Skeletal muscle cell (primary cell): ENCODE results near the gene RNF126.
"Not testable (repeated sequence)": the region's sequence is repeated elsewhere in the genome, so short reads cannot be mapped to it uniquely, and the experiment has no call there.

Experiments
- DNase-seq: peaks from one replicate; pipeline ENCODE4 v3.0.0-alpha.2; 2010; ENCODE audit warnings: low read depth
- H3K4me3 ChIP-seq: 2 replicates; pipeline ENCODE4 v1.5.1; 2011; ENCODE audit warnings: low read depth, mild to moderate bottlenecking, control low read depth, low read length, moderate library complexity

RNF126 gene

DNA sequence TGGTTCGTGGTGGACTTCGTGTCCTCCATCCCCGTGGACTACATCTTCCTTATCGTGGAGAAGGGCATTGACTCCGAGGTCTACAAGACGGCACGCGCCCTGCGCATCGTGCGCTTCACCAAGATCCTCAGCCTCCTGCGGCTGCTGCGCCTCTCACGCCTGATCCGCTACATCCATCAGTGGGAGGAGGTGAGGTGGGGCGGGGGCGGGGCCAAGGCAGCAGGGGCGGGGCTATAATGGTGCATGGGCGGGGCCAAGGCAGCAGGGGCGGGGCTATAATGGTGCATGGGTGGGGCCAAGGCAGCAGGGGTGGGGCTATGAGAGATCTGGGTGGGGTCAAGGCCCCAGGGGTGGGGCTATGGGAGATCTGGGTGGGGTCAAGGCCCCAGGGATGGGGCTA, 59.2 kb downstream of the RNF126 start:
- H3K4me3 ChIP-seq, DNase-seq: not testable (repeated sequence)

DNA sequence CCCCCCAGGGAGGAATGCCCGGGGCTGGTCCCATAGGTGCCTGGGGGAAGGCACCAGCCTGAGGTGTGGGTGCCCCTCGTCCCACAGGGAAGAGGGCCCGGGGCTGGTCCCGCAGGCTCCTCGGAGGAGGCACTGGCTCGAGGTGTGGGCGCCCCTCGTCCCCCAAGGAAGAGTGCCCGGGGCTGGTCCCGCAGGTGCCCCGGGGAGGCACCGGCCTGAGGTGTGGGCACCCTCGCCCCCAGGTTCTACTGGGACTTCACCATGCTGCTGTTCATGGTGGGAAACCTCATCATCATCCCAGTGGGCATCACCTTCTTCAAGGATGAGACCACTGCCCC, 59.7 kb downstream of the RNF126 start:
- not testable (repeated sequence) for H3K4me3 ChIP-seq, DNase-seq

DNA sequence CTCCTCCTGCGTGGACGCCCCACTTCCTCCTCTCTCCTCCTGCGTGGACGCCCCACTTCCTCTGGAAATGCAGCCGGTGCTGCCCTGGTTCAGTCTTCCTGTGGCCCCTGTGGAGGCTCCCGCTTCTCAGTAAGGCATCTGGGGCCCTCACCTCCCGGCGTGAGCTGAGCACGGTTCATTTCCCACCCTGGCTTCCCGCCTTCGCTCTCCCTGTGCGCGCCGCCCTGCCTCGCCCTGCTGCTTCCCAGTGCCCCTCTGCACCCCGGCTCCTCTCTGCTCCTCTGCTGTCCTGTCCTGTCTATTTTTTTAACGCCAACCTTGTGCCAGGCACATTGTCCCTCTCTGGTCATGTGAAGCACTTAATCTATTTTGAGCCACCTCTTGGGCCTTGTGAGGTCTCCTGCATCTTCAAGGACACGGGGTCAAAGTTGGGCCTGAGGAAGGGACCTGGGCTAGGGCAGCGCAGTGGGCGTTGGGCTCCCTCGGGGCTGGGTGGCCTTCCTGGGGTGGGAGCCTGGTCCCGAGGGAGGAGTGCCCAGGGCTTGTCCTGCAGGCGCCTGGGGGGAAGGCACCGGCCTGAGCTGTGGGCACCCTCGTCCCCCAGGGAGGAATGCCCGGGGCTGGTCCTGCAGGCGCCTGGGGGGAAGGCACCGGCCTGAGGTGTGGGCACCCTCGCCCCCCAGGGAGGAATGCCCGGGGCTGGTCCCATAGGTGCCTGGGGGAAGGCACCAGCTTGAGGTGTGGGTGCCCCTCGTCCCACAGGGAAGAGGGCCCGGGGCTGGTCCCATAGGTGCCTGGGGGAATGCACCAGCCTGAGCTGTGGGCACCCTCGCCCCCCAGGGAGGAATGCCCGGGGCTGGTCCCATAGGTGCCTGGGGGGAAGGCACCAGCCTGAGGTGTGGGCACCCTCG, 60.4 kb downstream of the RNF126 start:
- no peak for DNase-seq
- H3K4me3 ChIP-seq, result no peak overlapping the region

DNA sequence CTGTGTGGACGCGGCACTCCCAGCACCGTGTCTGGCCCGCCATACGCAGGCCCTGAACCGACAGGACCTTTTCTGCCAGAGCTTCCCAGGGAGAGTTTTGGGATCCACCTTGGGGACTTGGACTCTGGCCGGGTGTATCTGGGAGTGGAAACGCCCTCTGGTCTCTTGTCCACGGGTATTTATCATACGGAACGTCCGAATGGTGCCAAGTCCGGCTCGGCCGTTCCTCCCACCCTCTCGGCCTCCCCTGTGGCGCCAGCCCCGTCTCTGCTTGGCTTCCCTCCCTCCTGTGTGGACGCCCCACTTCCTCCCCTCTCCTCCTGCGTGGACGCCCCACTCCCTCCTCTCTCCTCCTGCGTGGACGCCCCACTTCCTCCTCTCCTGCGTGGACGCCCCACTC, 61.2 kb downstream of the RNF126 start:
- DNase-seq, result no peak
- H3K4me3 ChIP-seq, result no peak overlapping the region

DNA sequence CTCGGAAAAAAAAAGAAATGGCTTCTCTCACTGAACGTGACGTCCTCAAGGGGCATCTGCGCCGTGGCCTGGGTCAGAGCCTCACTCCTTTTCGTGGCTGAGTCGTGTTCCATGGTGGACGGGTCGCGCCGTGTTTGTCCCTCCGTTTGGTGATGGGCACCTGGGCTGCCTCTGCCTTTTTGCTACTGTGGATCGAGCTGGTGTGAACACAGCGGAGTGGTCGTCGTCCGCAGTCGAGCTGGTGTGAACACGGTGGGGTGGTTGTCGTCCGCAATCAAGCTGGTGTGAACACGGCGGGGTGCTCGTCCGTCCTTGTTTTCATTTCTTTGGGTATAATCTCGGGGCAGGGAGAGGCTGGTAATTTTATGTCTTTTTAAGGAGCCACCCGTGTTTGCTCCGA, 61.7 kb downstream of the RNF126 start:
- no peak for DNase-seq
- H3K4me3 ChIP-seq, result no peak overlapping the region
